Small intestine (tissue), 7 donors: ENCODE measurements around the gene ARHGAP10. TPM values are rescaled to one million over a fixed set of nuclear protein-coding genes. Genes with fewer than 3 reads are reported as not detected.

Experiments
- DNase-seq, 2 donors: peaks; one replicate each; pipeline versions ENCODE4 v3.0.0 to v3.0.0-alpha.2; 2013
- FAIRE-seq: peaks from 2 replicates; lab custom pipeline; 2012; peaks lifted over from hg19 to GRCh38; lab: Jason Lieb, UNC
- H3K27ac ChIP-seq, 3 donors: one replicate each; pipeline ENCODE4 v1.5.1; 2013; ENCODE audit warnings: low read length in 2 of 3, mild to moderate bottlenecking in 2 of 3, control low read depth in 1 of 3, inconsistent platforms in 1 of 3, low read depth in 1 of 3, moderate library complexity in 1 of 3
- H3K27me3 ChIP-seq, 3 donors: one replicate each; pipeline ENCODE4 v1.6.1; 2013; ENCODE audit warnings: low read length in 3 of 3, inconsistent platforms in 1 of 3; ENCODE audit not compliant: control insufficient read depth in 3 of 3, insufficient read depth in 3 of 3
- H3K36me3 ChIP-seq, 3 donors: one replicate each; pipeline ENCODE4 v1.6.1; 2013; ENCODE audit warnings: low read length in 3 of 3, inconsistent platforms in 1 of 3, low read depth in 1 of 3, mild to moderate bottlenecking in 1 of 3, moderate library complexity in 1 of 3; ENCODE audit not compliant: control insufficient read depth in 3 of 3, insufficient read depth in 2 of 3
- H3K4me1 ChIP-seq, 3 donors: one replicate each; pipeline ENCODE4 v1.6.1; 2013; ENCODE audit warnings: low read length in 2 of 3, inconsistent platforms in 1 of 3, low read depth in 1 of 3, mild to moderate bottlenecking in 1 of 3, moderate library complexity in 1 of 3; ENCODE audit not compliant: control insufficient read depth in 3 of 3, insufficient read depth in 2 of 3
- H3K4me3 ChIP-seq, 3 donors: one replicate each; pipeline ENCODE4 v1.5.1; 2013; ENCODE audit warnings: low read length in 3 of 3, control low read depth in 1 of 3, inconsistent platforms in 1 of 3, low read depth in 1 of 3, mild to moderate bottlenecking in 1 of 3, moderate library complexity in 1 of 3
- H3K9me3 ChIP-seq, 2 donors: one replicate each; pipeline ENCODE4 v1.6.1; 2013; ENCODE audit warnings: low read depth in 1 of 2, low read length in 1 of 2; ENCODE audit not compliant: control insufficient read depth in 2 of 2, insufficient read depth in 1 of 2
- WGBS, 3 donors: extraction: QIAGEN DNeasy Blood & Tissue Kit; methylation state at CpG; one replicate each; pipeline ENCODE4 v1.1.7; 2013; 5-methylcytosine and 5-hydroxymethylcytosine counted together
- polyA plus RNA-seq, 4 donors: library from polyadenylated mRNA; stranded (reverse) in 3 of 4; unstranded in 1 of 4; fragments of 200-250 nt in 3 of 4; fragments of 120-200 nt in 1 of 4; gene quantifications; one replicate each; pipeline versions ENCODE4 v1.2.1 to v1.2.3, GENCODE V29; 2013
- donor health status: healthy with polysubstance abuse.
- donor health status: control.
- donor health status: control.
- donor health status: Bipolar disorder and iron deficiency.
- donor health status: healthy.

The ARHGAP10 gene
- polyA plus RNA-seq, 4 donors: 3.4 to 13.2 (median 6.7) TPM

DNA sequence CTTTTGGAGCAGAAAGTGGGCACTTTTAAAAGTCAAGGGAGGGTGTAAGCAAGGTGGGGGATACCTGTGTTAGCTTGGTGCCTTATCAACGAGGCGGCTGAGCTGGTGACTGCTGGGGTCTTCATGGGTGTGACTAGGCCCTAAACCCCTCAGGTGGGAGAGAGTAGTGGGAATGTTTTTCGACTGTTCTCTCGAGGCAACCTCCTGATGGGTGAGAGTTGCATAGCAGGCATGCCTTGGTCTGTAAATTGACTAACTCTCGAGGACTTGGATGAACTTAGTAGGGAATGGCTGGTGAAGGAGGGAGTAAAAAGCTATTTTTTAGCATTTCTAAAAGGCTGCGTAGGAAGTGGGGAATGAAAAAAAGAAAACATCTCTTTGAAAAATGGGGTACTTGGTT, 80.0 kb downstream of the ARHGAP10 start:
- H3K9me3 ChIP-seq: no peaks in the 10 kb centered on the region
- FAIRE-seq: no peak

DNA sequence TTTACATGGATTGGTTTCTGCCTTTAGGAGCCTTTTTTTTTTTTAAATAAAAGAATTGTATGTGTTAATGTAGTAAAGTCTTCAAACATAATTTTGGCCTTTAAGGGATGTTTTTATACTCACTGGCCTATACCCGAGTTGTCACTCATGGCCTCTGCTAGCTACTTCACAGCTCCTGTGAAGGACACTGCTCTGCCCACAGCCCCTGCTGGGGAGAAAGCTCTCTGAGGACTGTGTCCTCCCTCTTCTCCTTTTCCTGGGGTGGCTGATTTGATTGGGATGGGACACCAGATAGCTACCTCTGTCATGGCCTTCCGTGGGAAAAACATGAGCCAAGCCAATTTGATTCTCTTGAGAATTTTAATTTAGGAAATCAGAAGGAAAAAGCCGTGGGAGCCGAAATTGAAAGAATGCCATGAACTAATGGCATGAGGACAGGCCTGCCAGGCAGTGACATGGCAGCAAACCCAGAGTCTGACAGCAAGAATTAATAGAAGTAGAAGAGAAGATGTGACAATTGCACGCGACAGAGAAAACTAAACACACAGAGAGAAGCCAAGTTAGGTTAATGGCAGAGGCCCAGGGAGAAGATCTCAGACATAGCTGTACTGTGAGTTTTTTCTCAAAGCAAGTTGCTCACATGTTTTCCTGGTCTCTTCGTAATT, 81.4 kb downstream of the ARHGAP10 start:
- no peak overlapping the region for H3K27ac ChIP-seq
- no peaks in the 10 kb centered on the region for H3K4me1 ChIP-seq
- FAIRE-seq: no peak

More for the DNA sequence above, 80.0 kb downstream of the ARHGAP10 start:
- H3K27me3 ChIP-seq: no peaks in the 10 kb centered on the region
- no peaks in the 10 kb centered on the region for H3K4me1 ChIP-seq
- 81 to 92% (median 82%) methylated on average over 6 of the region's 6 CpGs for WGBS, 3 donors
- H3K36me3 ChIP-seq: no peaks in the 10 kb centered on the region
- H3K27ac ChIP-seq: no peak overlapping the region
- DNase-seq: no peak
- H3K4me3 ChIP-seq: no peak overlapping the region

GRCh38 chr4:147813973-147814372, 82.1 kb downstream of the ARHGAP10 start:
- Histone ChIP-seq H3K36me3 (no peaks in the 10 kb centered on the region), H3K4me3 (no peak overlapping the region), H3K4me1 (no peaks in the 10 kb centered on the region), H3K9me3 (no peaks in the 10 kb centered on the region), H3K27ac (peak overlapping the region in 1 of 3 donors; percentile 24), H3K27me3 (no peaks in the 10 kb centered on the region)
- no peak for DNase-seq
- WGBS, 3 donors: 83 to 90% (median 85%) methylated on average over 6 of the region's 6 CpGs
- no peak for FAIRE-seq

More for the DNA sequence above, 81.4 kb downstream of the ARHGAP10 start:
- DNase-seq: no peak
- Histone ChIP-seq H3K27me3 (no peaks in the 10 kb centered on the region), H3K4me3 (no peak overlapping the region), H3K36me3 (no peaks in the 10 kb centered on the region), H3K9me3 (no peaks in the 10 kb centered on the region)
- 73 to 93% (median 90%) methylated on average over 7 of the region's 7 CpGs for WGBS, 3 donors

- Histone ChIP-seq H3K4me1 (no peaks in the 10 kb centered on the region), H3K4me3 (no peak overlapping the region), H3K27me3 (no peaks in the 10 kb centered on the region), H3K36me3 (no peaks in the 10 kb centered on the region), H3K27ac (no peak overlapping the region), H3K9me3 (no peaks in the 10 kb centered on the region)
- no peak for FAIRE-seq
- 90 to 96% (median 93%) methylated on average over 3 of the region's 3 CpGs for WGBS, 3 donors
- DNase-seq: no peak
Observed at GRCh38 chr4:147814376-147814775, 82.5 kb downstream of the ARHGAP10 start.

DNA sequence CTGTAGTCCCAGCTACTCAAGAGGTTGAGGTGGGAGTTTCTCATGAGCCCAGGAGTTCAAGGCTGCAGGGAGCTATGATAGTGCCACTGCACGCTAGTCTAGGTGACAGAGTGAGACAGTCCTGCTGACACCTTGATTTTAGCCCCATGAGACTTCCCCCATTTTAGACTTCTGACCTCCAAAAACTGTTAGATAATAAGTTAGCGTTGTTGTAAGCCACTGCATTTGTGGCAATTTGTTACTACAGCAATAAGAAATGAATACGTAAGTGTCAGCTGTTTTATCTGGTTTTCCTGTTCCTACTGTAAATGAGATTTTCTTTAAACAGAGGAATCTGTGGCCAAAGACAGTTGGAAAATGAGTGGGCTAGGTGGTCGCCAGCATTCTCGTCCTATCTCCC, 83.9 kb downstream of the ARHGAP10 start:
- no peaks in the 10 kb centered on the region for H3K9me3 ChIP-seq
- DNase-seq: no peak
- no peaks in the 10 kb centered on the region for H3K36me3 ChIP-seq
- no peak for FAIRE-seq
- 73 to 88% (median 73%) methylated on average over 5 of the region's 5 CpGs for WGBS, 3 donors
- H3K27me3 ChIP-seq: no peaks in the 10 kb centered on the region
- H3K27ac ChIP-seq: no peak overlapping the region
- no peaks in the 10 kb centered on the region for H3K4me1 ChIP-seq
- H3K4me3 ChIP-seq: no peak overlapping the region

DNA sequence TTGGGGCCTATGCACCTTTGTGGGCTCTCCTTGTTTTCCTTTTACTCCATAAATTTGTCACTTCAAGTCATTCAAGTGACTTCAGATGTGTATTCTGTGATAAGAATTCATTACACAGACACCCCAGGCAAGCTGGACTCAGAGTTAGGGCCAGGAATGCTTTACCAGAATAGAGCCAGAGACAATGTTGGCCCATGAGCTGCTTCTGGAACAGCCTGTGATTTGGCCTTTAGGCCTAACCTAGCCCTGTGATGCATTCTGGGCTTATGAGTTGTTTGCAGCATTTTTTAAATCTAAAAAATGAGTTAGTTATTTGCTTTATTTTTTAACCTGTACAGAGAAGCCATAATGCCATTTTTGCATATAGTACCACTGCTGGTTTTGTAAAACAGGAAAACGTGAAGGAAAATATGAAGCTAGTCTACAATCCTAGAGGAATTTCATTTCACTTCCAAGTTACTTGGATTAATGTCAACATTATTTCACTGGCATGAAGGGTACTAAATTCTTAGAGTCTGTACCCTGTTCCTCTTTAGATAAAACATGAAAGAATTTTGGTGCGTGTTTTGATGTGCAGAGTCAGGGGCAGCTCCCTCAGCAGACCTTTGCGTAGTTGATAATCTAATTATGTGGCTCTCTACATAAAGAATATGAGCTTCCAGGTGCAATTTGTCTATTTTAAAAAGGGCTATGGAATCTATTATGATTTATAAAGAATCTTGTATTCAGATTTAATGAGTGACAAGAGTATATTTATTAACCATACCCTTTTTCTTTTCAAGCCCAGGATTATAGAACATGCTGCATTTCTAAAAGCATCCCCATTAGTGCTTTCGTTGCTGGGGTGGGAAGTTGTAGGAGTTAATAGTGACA, 84.7 kb downstream of the ARHGAP10 start:
- Histone ChIP-seq H3K36me3 (no peaks in the 10 kb centered on the region), H3K9me3 (no peaks in the 10 kb centered on the region)
- no peak for FAIRE-seq

GRCh38 chr4:147820975-147821374, 89.1 kb downstream of the ARHGAP10 start:
- Histone ChIP-seq H3K9me3 (no peaks in the 10 kb centered on the region), H3K36me3 (peaks cover 0 to 4% (median 0%) of the 10 kb centered on the region in 3 donors), H3K27me3 (no peaks in the 10 kb centered on the region), H3K4me3 (no peak overlapping the region), H3K4me1 (peaks cover 0 to 7% (median 4%) of the 10 kb centered on the region in 3 donors), H3K27ac (no peak overlapping the region)
- FAIRE-seq (no peak), DNase-seq (no peak)
- WGBS, 3 donors: 94 to 97% (median 96%) methylated on average over 6 of the region's 6 CpGs

More for the DNA sequence above, 84.7 kb downstream of the ARHGAP10 start:
- H3K4me1 ChIP-seq: peaks cover 0 to 3% (median 0%) of the 10 kb centered on the region in 3 donors
- no peaks in the 10 kb centered on the region for H3K27me3 ChIP-seq
- WGBS, 3 donors: 78 to 91% (median 89%) methylated on average over 4 of the region's 4 CpGs
- H3K27ac ChIP-seq: no peak overlapping the region
- H3K4me3 ChIP-seq: no peak overlapping the region
- no peak for DNase-seq

DNA sequence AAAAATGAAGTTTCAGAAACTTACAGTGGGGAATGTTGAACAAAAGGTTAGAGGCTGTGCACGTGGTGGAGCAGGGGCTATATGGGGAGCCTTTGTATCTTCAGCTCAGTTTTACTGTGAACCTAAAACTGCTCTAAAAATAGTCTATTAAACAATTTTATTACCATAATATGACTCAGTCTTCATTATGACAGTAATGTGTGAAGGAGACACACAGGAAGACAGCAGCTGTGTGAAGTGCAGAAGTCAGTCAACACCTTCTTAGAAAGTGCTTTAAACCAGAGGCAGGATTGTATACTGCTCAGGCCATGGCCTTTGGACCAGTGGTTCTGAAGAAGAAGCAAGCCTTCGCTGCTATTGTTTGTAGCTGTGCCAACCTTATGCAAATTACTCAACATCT, 89.7 kb downstream of the ARHGAP10 start:
- Histone ChIP-seq H3K36me3 (peaks cover 0 to 4% (median 0%) of the 10 kb centered on the region in 3 donors), H3K27ac (no peak overlapping the region), H3K9me3 (no peaks in the 10 kb centered on the region), H3K4me3 (no peak overlapping the region), H3K27me3 (no peaks in the 10 kb centered on the region), H3K4me1 (peaks cover 0 to 7% (median 4%) of the 10 kb centered on the region in 3 donors)
- DNase-seq (peak in 1 of 2 donors; percentile 18), FAIRE-seq (no peak)
- 16 to 46% (median 23%) methylated on average over 2 of the region's 2 CpGs for WGBS, 3 donors
